Ectodermal cell (in vitro differentiated cells): ENCODE measurements around the gene KRTAP10-10. TPM values are rescaled to one million over a fixed set of nuclear protein-coding genes. Genes with fewer than 3 reads are reported as not detected.
"Not testable (repeated sequence)": the region's sequence is repeated elsewhere in the genome, so short reads cannot be mapped to it uniquely, and the experiment has no call there.

Experiments
- H3K27ac ChIP-seq: 2 replicates; pipeline ENCODE4 v1.7.0; 2013; ENCODE audit warnings: mild to moderate bottlenecking, low read depth, low read length; ENCODE audit not compliant: insufficient read depth, poor library complexity, severe bottlenecking
- H3K27me3 ChIP-seq: 2 replicates; pipeline ENCODE4 v1.7.0; 2013; ENCODE audit warnings: mild to moderate bottlenecking, low read length; ENCODE audit not compliant: insufficient read depth, control insufficient read depth, poor library complexity, severe bottlenecking
- H3K36me3 ChIP-seq: one replicate; pipeline ENCODE4 v1.7.0; 2013; ENCODE audit warnings: low read length; ENCODE audit not compliant: control insufficient read depth, insufficient read depth
- H3K4me1 ChIP-seq: one replicate; pipeline ENCODE4 v1.7.0; 2013; ENCODE audit warnings: low read length; ENCODE audit not compliant: control insufficient read depth, insufficient read depth
- H3K4me3 ChIP-seq: 2 replicates; pipeline ENCODE4 v1.7.0; 2013; ENCODE audit warnings: low read depth, low read length, control low read depth; ENCODE audit not compliant: insufficient read depth
- H3K9me3 ChIP-seq: 2 replicates; pipeline ENCODE4 v1.7.0; 2013; ENCODE audit warnings: mild to moderate bottlenecking, low read length, moderate library complexity; ENCODE audit not compliant: control insufficient read depth
- WGBS, 2 experiments: methylation state at CpG; one replicate each; pipeline ENCODE4 v1.1.7; 2013; ENCODE audit warnings: missing lambda C conversion rate in 2 of 2; 5-methylcytosine and 5-hydroxymethylcytosine counted together
- polyA plus RNA-seq, 4 experiments: library from polyadenylated mRNA; stranded (reverse); fragments of 50-300 nt; gene quantifications; one replicate each; pipeline ENCODE4 v1.2.3, GENCODE V29; 2013

Gene KRTAP10-10
- not detected for polyA plus RNA-seq (2013, experiment 1 of 4)
- polyA plus RNA-seq (2013, experiment 2 of 4) = not detected
- polyA plus RNA-seq (2013, experiment 3 of 4) = not detected
- not detected for polyA plus RNA-seq (2013, experiment 4 of 4)

DNA sequence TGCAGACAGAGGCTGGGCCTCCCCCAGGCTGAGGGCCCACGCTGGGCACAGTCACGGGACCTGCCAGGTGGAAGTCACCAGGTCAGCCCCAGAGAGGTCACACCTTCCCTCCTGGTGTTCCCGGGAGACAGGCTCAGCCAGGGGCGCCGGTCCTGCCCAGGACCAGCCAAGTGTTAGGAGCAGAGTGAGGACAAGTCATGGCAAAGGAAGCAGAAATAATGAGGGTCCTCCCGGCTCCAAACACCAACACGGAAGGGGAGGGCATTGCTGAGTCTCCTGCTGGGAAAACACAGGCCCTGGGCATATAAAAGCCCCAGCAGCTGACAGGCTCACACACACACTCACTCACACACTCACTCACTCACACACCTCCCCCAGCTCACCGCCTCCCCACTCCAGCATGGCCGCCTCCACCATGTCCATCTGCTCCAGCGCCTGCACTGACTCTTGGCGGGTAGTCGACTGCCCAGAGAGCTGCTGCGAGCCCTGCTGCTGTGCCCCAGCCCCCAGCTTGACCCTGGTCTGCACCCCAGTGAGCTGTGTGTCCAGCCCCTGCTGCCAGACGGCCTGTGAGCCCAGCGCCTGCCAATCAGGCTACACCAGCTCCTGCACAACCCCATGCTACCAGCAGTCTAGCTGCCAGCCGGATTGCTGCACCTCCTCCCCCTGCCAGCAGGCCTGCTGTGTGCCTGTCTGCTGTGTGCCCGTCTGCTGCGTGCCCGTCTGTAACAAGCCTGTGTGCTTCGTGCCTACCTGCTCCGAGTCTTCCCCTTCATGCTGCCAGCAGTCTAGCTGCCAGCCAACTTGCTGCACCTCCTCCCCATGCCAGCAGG lies at the start of gene KRTAP10-10:
TSS of gene KRTAP10-10 (plus strand) at position 339 of the 833 bp plus-strand sequence. CDS start at position 401, 62 bp downstream.
- WGBS, 2 experiments = 72 to 75% methylated on average over 21 of the region's 21 CpGs
- no peaks in the 10 kb centered on the region for H3K9me3 ChIP-seq
- H3K36me3 ChIP-seq = no peaks in the 10 kb centered on the region

DNA sequence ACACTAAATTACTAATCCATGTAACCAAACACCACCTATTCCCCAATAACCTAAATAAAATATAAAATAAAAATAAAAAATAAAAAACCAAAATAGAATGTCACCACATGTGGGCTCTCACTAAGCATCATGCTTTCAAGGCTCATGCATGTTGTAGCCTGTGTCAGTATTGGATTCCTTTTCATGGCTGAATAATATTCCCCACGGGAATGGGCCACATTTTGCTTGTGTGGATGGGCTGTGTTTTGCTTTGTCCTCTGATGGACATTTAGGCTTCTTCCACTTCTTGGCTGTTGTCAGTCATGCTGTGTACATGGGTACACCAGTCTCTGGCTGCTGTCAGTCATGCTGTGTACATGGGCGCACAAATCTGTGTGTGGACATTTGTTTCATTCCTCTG lies 48.1 kb upstream of the KRTAP10-10 start:
- 95 to 98% methylated on average over 2 of the region's 2 CpGs for WGBS, 2 experiments
- Histone ChIP-seq H3K9me3 (no peaks in the 10 kb centered on the region), H3K4me1 (peaks cover 13% of the 10 kb centered on the region), H3K4me3 (no peak overlapping the region), H3K27me3 (no peaks in the 10 kb centered on the region), H3K27ac (no peak overlapping the region), H3K36me3 (no peaks in the 10 kb centered on the region)

More for the DNA sequence above, at the start of gene KRTAP10-10:
- Histone ChIP-seq H3K4me3 (no peak within 1 kb of the TSS), H3K27me3 (no peaks in the 10 kb centered on the region), H3K4me1 (peaks cover 12% of the 10 kb centered on the region), H3K27ac (no peak within 1 kb of the TSS)

DNA sequence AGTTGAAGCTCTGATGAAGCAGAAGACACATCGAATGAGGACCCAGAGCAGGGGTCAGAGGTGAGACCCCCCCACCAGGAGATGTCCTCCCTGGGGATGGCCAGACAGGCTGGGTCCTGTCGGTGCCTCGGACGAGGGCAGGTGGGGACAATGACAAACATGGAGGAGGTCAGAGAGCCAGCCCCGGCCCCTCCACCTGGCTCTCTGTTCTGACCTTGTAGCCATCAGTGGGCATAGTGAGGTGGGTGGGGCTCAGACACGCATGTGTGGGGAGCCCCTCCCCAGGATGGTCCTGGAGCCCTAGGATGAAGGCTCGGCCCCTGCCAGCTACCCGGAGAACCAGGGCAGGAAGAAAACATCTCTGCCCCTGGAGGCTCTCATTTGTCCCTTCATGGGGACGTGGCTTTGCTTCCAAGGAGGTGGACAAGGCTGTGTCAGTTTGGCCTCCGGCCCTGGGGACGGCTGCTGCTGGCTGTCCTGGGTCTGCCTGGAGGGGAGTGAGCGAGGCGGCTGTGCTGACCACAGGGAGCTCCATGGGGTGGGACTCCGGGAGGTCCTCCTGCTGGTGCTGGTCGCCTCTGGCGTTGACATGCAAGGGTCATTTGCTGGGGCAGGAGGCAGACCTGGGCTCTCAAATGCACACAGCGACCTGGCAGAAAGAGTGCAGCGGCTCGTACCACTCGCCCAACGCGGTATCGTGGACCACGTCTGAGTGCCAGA lies 47.4 kb upstream of the KRTAP10-10 start:
- 93% methylated on average over 24 of the region's 24 CpGs for WGBS, 2 experiments
- H3K36me3 ChIP-seq = no peaks in the 10 kb centered on the region
- no peak overlapping the region for H3K27ac ChIP-seq
- H3K4me1 ChIP-seq = peaks cover 12% of the 10 kb centered on the region
- H3K27me3 ChIP-seq = no peaks in the 10 kb centered on the region
- H3K4me3 ChIP-seq = no peak overlapping the region
- no peaks in the 10 kb centered on the region for H3K9me3 ChIP-seq

DNA sequence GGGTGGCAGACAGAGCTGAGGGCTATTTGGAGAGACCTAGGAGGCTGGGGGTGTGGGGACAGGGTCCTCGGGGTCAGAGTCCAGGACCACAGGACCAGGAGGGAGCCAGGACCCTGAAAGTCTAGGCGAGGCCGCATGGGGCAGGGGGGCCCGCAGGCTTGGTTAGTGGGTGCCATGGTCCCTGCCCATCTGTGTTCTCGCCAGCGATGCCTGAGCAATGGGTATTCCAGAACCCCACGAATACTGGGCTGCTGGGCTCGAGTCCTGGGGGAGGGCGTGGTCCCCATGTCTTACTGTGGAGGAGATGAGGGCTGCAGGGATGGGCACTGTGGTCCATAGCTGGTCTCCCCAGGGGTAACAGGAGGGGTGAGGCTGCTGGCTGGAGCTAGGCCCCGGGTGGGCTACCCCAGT lies 46.8 kb upstream of the KRTAP10-10 start:
- Histone ChIP-seq H3K27ac (no peak overlapping the region), H3K4me3 (no peak overlapping the region), H3K27me3 (no peaks in the 10 kb centered on the region), H3K4me1 (peaks cover 12% of the 10 kb centered on the region), H3K36me3 (no peaks in the 10 kb centered on the region), H3K9me3 (no peaks in the 10 kb centered on the region)
- 93 to 94% methylated on average over 10 of the region's 10 CpGs for WGBS, 2 experiments

DNA sequence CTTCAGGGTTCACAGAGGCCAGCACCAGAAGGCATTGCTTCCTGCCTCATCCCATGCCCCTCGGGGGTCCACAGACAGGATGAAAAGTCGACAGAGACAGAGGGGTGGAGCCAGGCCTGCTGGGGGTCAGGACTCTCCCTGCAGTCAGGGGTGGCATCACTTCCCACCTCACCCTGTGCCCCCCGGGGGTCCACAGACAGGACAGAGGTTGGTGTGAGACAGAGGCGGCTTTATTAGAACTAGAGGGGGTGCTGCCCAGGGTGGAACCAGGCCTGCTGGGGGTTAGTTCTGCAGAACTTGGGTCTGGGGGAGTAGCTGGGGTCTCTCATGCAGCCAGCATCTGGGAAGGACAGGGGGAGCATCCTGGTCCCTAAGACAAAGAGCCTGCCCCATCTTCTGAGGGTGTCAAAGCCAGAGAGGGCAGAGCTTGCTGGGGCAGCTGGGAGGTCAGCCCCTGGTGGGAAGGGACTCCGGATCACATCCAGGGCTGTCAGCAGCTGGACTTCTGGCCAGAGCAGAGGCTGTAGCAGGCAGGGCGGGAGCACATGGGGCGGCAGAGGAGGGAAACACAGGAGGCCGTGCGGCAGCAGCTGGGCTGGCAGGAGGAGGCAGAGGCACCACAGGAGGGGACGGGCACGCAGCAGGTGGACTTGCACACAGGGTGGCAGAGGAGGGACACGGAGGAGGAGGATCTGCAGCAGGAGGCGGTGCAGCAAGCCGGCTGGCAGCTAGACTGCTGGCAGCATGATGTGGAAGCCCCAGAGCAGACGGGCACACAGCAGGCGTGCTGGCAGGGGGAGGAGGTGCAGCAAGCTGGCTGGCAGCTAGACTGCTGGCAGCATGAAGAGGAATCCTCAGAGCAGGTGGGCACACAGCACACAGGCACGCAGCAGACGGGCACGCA lies 46.0 kb upstream of the KRTAP10-10 start:
- 83 to 87% methylated on average over 16 to 18 of the region's 19 CpGs for WGBS, 2 experiments
- not testable (repeated sequence) for H3K36me3 ChIP-seq, H3K9me3 ChIP-seq, H3K4me3 ChIP-seq, H3K27me3 ChIP-seq, H3K27ac ChIP-seq
- peaks cover 12% of the 10 kb centered on the region for H3K4me1 ChIP-seq

DNA sequence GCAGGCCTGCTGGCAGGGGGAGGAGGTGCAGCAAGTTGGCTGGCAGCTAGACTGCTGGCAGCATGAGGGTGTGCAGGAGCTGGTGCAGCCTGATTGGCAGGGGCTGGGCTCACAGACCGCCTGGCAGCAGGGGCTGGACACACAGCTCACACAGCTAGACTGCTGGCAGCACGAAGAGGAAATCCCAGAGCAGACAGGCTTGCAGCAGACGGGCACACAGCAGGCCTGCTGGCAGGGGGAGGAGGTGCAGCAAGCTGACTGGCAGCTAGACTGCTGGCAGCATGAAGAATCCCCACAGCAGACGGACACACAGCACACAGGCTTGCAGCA lies 45.4 kb upstream of the KRTAP10-10 start:
- H3K27ac ChIP-seq, H3K27me3 ChIP-seq, H3K36me3 ChIP-seq, H3K4me3 ChIP-seq, H3K9me3 ChIP-seq: not testable (repeated sequence)
- 96 to 100% methylated on average over 2 of the region's 4 CpGs for WGBS, 2 experiments
- H3K4me1 ChIP-seq = peaks cover 12% of the 10 kb centered on the region

DNA sequence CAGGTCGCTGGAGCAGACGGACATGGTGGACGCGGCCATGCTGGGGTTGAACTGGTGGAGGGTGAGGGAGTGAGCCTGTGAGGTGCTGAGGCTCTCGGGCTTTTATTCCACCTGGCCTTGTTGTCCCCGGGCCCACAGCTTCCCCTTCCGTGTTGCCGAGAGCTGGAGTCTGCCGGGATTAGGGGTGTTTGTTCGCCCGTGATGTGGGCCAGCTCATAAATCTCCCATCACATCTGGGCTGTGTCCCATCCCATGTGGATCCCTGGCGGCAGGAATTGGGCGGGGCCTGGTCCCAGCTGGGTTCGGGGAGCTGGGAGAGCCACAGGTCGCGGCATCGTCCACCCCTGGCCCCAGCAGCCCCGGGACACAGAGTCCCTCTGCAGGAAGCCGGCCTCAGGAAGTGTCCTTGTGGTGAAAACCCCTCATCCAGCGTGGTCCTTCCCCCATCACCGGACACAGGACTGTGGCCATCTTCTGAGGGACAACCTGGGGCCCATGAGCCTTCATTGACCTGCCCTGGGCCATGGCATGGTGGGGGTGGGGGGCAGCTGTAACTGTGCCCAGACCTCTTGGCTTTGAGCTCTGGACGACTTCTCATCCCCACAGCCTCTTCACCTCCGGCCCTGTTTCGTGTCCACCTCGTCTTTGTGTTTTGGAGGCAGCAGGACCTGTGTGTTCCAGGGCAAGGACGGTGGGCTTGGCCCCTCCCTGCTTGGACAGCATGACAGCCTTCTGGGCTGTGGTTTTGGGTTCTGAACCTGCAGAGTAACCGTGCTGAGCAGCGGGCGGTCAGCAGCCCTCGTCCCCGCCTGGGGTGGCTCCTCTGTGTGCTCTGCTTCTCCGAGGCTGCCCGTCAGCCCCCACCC lies 44.5 kb upstream of the KRTAP10-10 start, which contains the start of gene KRTAP10-6:
TSS of gene KRTAP10-6 (minus strand) at position 60 of the 866 bp plus-strand sequence. CDS start at position 39, 21 bp downstream.
- no peaks in the 10 kb centered on the region for H3K27me3 ChIP-seq
- no peak within 1 kb of the TSS for H3K4me3 ChIP-seq
- peaks cover 12% of the 10 kb centered on the region for H3K4me1 ChIP-seq
- H3K36me3 ChIP-seq = no peaks in the 10 kb centered on the region
- H3K9me3 ChIP-seq = no peaks in the 10 kb centered on the region
- WGBS, 2 experiments = 88% methylated on average over 33 of the region's 33 CpGs
- H3K27ac ChIP-seq = no peak within 1 kb of the TSS

- H3K9me3 ChIP-seq = no peaks in the 10 kb centered on the region
- H3K4me3 ChIP-seq = no peak overlapping the region
- WGBS, 2 experiments = 77 to 78% methylated on average over 20 of the region's 20 CpGs
- no peaks in the 10 kb centered on the region for H3K36me3 ChIP-seq
- H3K27me3 ChIP-seq = no peaks in the 10 kb centered on the region
- H3K4me1 ChIP-seq = peaks cover 12% of the 10 kb centered on the region
- no peak overlapping the region for H3K27ac ChIP-seq
Observed at GRCh38 chr21:44593598-44594405, 43.4 kb upstream of the KRTAP10-10 start.
